Body of pancreas (tissue), 4 donors: ENCODE measurements around the gene PTRHD1.

ENCODE experiments used
- CTCF ChIP-seq, 7 experiments: fragments of 450-650 bp in 4 of 7; fragments of 200-600 bp in 3 of 7; sonication (generic) in 3 of 7; IDR thresholded peaks; one replicate each; pipeline ENCODE4 v1.5.1; 2016 to 2019; ENCODE audit warnings: antibody characterized with exemption in 7 of 7
- POLR2A ChIP-seq, 3 donors: fragments of 450-650 bp; IDR thresholded peaks; one replicate each; pipeline ENCODE4 v1.6.1; 2016; ENCODE audit warnings: antibody characterized with exemption in 3 of 3, mild to moderate bottlenecking in 2 of 3

GRCh38 chr2:24813691-24814137, 20.5 kb upstream of the PTRHD1 start:
- no peak for TF ChIP-seq CTCF (IDR thresholded peaks at IDR 0.05)
- no peak for TF ChIP-seq POLR2A (IDR thresholded peaks at IDR 0.05)
